ENCODE results near the gene CHST11. TPM values are rescaled to one million over a fixed set of nuclear protein-coding genes. Genes with fewer than 3 reads are reported as not detected.

Gene CHST11
- total and polyA plus RNA-seq, 10 of the 15 experiments (the other 5 are each of a cell fraction or from before 2014, with no cell fraction given), result 1.9 to 38.1 (median 17.2) TPM

DNA sequence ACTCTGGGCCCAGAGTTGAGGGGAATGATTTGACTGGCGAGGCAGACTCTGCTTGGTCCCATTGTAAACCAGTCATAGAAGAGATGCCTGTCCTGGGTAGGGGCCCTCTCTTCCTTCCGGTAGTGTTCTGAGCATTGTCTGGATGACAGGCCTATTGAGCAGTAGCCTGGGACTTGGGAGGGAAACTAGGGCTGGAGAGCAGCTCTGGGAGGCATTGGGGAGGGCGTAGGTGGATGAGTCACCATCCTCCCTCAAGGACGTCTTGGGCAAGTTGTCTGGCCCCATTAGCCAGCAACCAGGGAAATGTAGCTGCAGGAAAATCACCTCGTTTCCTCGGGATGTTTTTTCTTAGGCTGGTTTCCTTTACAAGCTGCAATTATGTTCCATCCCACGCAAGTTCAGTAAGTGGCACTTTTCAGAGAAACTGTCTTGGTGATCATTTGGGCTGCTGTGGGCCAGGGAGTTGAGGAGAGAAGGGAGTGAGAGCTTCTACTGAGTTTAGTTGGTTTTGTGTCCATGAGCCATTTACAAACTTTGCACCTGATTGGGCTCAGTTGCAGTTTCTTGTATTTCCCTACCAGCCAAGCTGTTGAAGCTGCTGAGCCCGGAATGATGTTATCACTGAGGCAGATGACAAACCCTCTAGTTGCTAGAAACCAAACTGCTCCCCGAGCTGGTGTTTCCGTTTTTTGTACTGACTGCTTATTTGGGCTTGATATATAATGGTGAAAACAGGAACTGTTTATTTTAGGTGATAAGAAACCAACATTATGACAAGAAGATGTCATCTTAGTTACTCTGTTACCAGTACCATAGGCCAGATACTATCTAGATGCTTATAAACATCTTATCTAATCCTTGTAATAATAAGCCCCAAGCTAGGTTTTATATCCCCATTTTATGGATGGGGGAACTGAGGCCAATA, 147.6 kb downstream of the CHST11 start (continued):
- TF ChIP-seq, protein P1, sequence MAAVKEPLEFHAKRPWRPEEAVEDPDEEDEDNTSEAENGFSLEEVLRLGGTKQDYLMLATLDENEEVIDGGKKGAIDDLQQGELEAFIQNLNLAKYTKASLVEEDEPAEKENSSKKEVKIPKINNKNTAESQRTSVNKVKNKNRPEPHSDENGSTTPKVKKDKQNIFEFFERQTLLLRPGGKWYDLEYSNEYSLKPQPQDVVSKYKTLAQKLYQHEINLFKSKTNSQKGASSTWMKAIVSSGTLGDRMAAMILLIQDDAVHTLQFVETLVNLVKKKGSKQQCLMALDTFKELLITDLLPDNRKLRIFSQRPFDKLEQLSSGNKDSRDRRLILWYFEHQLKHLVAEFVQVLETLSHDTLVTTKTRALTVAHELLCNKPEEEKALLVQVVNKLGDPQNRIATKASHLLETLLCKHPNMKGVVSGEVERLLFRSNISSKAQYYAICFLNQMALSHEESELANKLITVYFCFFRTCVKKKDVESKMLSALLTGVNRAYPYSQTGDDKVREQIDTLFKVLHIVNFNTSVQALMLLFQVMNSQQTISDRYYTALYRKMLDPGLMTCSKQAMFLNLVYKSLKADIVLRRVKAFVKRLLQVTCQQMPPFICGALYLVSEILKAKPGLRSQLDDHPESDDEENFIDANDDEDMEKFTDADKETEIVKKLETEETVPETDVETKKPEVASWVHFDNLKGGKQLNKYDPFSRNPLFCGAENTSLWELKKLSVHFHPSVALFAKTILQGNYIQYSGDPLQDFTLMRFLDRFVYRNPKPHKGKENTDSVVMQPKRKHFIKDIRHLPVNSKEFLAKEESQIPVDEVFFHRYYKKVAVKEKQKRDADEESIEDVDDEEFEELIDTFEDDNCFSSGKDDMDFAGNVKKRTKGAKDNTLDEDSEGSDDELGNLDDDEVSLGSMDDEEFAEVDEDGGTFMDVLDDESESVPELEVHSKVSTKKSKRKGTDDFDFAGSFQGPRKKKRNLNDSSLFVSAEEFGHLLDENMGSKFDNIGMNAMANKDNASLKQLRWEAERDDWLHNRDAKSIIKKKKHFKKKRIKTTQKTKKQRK (IDR thresholded peaks at IDR 0.05; ENCODE audit: low read depth, low read length), result no peak
- TF ChIP-seq CBFB (IDR thresholded peaks at IDR 0.05; ENCODE audit: low read depth) (no peak), IRF4 (IDR thresholded peaks at IDR 0.05; ENCODE audit: low read depth, low read length) (0 out of 2 replicates have a peak, but pooled peaks have one; percentile 25), ATF7 (IDR thresholded peaks at IDR 0.05; ENCODE audit: low read depth) (peak; percentile 74), PAX5 (IDR thresholded peaks at IDR 0.05; ENCODE audit: borderline replicate concordance, low read depth, low read length) (no peak), SMAD5 (IDR thresholded peaks at IDR 0.05; ENCODE audit: low read depth) (no peak), NFXL1 (IDR thresholded peaks at IDR 0.05; ENCODE audit: borderline replicate concordance) (no peak), CREM (IDR thresholded peaks at IDR 0.05; ENCODE audit: low read depth) (no peak; the same call in 1 of the 2 replicates), NBN (IDR thresholded peaks at IDR 0.05) (peak; percentile 22; the same call in 1 of the 2 replicates), CHD1 (IDR thresholded peaks at IDR 0.05; ENCODE audit: low read depth, low read length) (0 out of 2 replicates have a peak, but pooled peaks have one; percentile 82), SMARCA5 (IDR thresholded peaks at IDR 0.05) (peak; percentile 20; the same call in 1 of the 2 replicates), MTA2 (IDR thresholded peaks at IDR 0.05; ENCODE audit: low read depth) (0 out of 2 replicates have a peak, but pooled peaks have one; percentile 27), ETV6 (conservative IDR thresholded peaks at IDR 0.05 in 1 of 2, IDR thresholded peaks at IDR 0.05 in 1 of 2; ENCODE audit: borderline replicate concordance in 1 of 2, low read depth in 1 of 2) (peak in 1 of 2 experiments; percentile 88; a peak in 2 of 4 replicates), TCF7 (IDR thresholded peaks at IDR 0.05; ENCODE audit: borderline replicate concordance) (no peak), PAX8 (IDR thresholded peaks at IDR 0.05) (no peak)
- TF ChIP-seq, protein P2, sequence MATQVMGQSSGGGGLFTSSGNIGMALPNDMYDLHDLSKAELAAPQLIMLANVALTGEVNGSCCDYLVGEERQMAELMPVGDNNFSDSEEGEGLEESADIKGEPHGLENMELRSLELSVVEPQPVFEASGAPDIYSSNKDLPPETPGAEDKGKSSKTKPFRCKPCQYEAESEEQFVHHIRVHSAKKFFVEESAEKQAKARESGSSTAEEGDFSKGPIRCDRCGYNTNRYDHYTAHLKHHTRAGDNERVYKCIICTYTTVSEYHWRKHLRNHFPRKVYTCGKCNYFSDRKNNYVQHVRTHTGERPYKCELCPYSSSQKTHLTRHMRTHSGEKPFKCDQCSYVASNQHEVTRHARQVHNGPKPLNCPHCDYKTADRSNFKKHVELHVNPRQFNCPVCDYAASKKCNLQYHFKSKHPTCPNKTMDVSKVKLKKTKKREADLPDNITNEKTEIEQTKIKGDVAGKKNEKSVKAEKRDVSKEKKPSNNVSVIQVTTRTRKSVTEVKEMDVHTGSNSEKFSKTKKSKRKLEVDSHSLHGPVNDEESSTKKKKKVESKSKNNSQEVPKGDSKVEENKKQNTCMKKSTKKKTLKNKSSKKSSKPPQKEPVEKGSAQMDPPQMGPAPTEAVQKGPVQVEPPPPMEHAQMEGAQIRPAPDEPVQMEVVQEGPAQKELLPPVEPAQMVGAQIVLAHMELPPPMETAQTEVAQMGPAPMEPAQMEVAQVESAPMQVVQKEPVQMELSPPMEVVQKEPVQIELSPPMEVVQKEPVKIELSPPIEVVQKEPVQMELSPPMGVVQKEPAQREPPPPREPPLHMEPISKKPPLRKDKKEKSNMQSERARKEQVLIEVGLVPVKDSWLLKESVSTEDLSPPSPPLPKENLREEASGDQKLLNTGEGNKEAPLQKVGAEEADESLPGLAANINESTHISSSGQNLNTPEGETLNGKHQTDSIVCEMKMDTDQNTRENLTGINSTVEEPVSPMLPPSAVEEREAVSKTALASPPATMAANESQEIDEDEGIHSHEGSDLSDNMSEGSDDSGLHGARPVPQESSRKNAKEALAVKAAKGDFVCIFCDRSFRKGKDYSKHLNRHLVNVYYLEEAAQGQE (IDR thresholded peaks at IDR 0.05; ENCODE audit: low read depth, low read length), result no peak
- TF ChIP-seq, protein P3, sequence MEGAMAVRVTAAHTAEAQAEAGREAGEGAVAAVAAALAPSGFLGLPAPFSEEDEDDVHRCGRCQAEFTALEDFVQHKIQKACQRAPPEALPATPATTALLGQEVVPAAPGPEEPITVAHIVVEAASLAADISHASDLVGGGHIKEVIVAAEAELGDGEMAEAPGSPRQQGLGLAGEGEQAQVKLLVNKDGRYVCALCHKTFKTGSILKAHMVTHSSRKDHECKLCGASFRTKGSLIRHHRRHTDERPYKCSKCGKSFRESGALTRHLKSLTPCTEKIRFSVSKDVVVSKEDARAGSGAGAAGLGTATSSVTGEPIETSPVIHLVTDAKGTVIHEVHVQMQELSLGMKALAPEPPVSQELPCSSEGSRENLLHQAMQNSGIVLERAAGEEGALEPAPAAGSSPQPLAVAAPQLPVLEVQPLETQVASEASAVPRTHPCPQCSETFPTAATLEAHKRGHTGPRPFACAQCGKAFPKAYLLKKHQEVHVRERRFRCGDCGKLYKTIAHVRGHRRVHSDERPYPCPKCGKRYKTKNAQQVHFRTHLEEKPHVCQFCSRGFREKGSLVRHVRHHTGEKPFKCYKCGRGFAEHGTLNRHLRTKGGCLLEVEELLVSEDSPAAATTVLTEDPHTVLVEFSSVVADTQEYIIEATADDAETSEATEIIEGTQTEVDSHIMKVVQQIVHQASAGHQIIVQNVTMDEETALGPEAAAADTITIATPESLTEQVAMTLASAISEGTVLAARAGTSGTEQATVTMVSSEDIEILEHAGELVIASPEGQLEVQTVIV (IDR thresholded peaks at IDR 0.05; ENCODE audit: borderline replicate concordance, partially characterized antibody), result no peak
- TF ChIP-seq, protein P4, sequence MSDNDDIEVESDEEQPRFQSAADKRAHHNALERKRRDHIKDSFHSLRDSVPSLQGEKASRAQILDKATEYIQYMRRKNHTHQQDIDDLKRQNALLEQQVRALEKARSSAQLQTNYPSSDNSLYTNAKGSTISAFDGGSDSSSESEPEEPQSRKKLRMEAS (IDR thresholded peaks at IDR 0.05; ENCODE audit: low read depth, low read length), result no peak
- TF ChIP-seq, protein P5, sequence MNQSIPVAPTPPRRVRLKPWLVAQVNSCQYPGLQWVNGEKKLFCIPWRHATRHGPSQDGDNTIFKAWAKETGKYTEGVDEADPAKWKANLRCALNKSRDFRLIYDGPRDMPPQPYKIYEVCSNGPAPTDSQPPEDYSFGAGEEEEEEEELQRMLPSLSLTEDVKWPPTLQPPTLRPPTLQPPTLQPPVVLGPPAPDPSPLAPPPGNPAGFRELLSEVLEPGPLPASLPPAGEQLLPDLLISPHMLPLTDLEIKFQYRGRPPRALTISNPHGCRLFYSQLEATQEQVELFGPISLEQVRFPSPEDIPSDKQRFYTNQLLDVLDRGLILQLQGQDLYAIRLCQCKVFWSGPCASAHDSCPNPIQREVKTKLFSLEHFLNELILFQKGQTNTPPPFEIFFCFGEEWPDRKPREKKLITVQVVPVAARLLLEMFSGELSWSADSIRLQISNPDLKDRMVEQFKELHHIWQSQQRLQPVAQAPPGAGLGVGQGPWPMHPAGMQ (IDR thresholded peaks at IDR 0.05; ENCODE audit: borderline replicate concordance), result no peak
